ENCODE data around the gene ZNF350.
A peak's percentile ranks its signal among the peaks of the same experiment; 100 is the strongest.
"Not testable (repeated sequence)": the region's sequence is repeated elsewhere in the genome, so short reads cannot be mapped to it uniquely, and the experiment has no call there.

The ZNF350 gene

GRCh38 chr19:51975787-51976186 lies 10.9 kb downstream of the ZNF350 start:
- not testable (repeated sequence) for DNase-seq (ENCODE audit: low read depth in 4 of 4, low spot score in 1 of 4)

GRCh38 chr19:51971624-51972023 lies 15.0 kb downstream of the ZNF350 start:
- DNase-seq (ENCODE audit: low read depth in 4 of 4, low spot score in 1 of 4), result no peak

- no peak for DNase-seq (ENCODE audit: low read depth in 4 of 4, low spot score in 1 of 4)
Measured at GRCh38 chr19:51970718-51971117, 15.9 kb downstream of the ZNF350 start.

GRCh38 chr19:51965583-51965982 lies 21.1 kb downstream of the ZNF350 start:
- no peak for DNase-seq (ENCODE audit: low read depth in 4 of 4, low spot score in 1 of 4)

GRCh38 chr19:51960621-51961233 lies 25.9 kb downstream of the ZNF350 start:
- DNase-seq (ENCODE audit: low read depth in 4 of 4, low spot score in 1 of 4), result not testable (repeated sequence)

GRCh38 chr19:51959791-51960190 lies 26.8 kb downstream of the ZNF350 start:
- DNase-seq (ENCODE audit: low read depth in 4 of 4, low spot score in 1 of 4), result no peak

GRCh38 chr19:51957846-51958245 lies 28.8 kb downstream of the ZNF350 start:
- not testable (repeated sequence) for DNase-seq (ENCODE audit: low read depth in 4 of 4, low spot score in 1 of 4)

GRCh38 chr19:51948975-51949374 lies 37.7 kb downstream of the ZNF350 start:
- no peak for DNase-seq (ENCODE audit: low read depth in 4 of 4, low spot score in 1 of 4)

GRCh38 chr19:51946602-51947001 lies 40.0 kb downstream of the ZNF350 start:
- no peak for DNase-seq (ENCODE audit: low read depth in 4 of 4, low spot score in 1 of 4)

- DNase-seq (ENCODE audit: low read depth in 4 of 4, low spot score in 1 of 4), result no peak
Measured at GRCh38 chr19:51944798-51945552, 41.7 kb downstream of the ZNF350 start.

GRCh38 chr19:51938936-51939335 lies 47.7 kb downstream of the ZNF350 start:
- DNase-seq (ENCODE audit: low read depth in 4 of 4, low spot score in 1 of 4), result no peak

GRCh38 chr19:51931921-51932320 lies 54.7 kb downstream of the ZNF350 start:
- no peak for DNase-seq (ENCODE audit: low read depth in 4 of 4, low spot score in 1 of 4)

- no peak for DNase-seq (ENCODE audit: low read depth in 4 of 4, low spot score in 1 of 4)
Measured at GRCh38 chr19:51927859-51928258, 58.8 kb downstream of the ZNF350 start.

GRCh38 chr19:51926784-51927741 lies 59.6 kb downstream of the ZNF350 start, which contains the start of gene ZNF613:
TSS of gene ZNF613 (plus strand) at chr19:51927472. CDS start at chr19:51936221, 8,749 bp downstream.
- peak; percentile 61 to 76 (median 68) for DNase-seq (ENCODE audit: low read depth in 4 of 4, low spot score in 1 of 4)

- DNase-seq (ENCODE audit: low read depth in 4 of 4, low spot score in 1 of 4), result no peak
Measured at GRCh38 chr19:51926426-51926783, 60.2 kb downstream of the ZNF350 start.

- DNase-seq (ENCODE audit: low read depth in 4 of 4, low spot score in 1 of 4), result no peak
Measured at GRCh38 chr19:51921949-51922348, 64.7 kb downstream of the ZNF350 start.

- DNase-seq (ENCODE audit: low read depth in 4 of 4, low spot score in 1 of 4), result no peak
Measured at GRCh38 chr19:51919606-51920005, 67.0 kb downstream of the ZNF350 start.

GRCh38 chr19:51916167-51916566 lies 70.5 kb downstream of the ZNF350 start:
- DNase-seq (ENCODE audit: low read depth in 4 of 4, low spot score in 1 of 4), result no peak

GRCh38 chr19:51915324-51915867 lies 71.2 kb downstream of the ZNF350 start:
- no peak for DNase-seq (ENCODE audit: low read depth in 4 of 4, low spot score in 1 of 4)
